ENCODE results near the gene VAV3.

GRCh38 chr1:107802654-107803053 is 162.3 kb downstream of the VAV3 start:
- TF ChIP-seq CTCF (IDR thresholded peaks at IDR 0.05 in 8 of 11, conservative IDR thresholded peaks at IDR 0.05 in 3 of 11), result no peak
- no peak for TF ChIP-seq POLR2A (IDR thresholded peaks at IDR 0.05)

Measured in spleen (tissue), 7 donors.